HEK293 (cell line): Measurements from ENCODE around the gene TBC1D19.
A peak's percentile ranks its signal among the peaks of the same experiment; 100 is the strongest.

Experiments used
- CTCF ChIA-PET: fragments of 350-600 bp; formaldehyde crosslinking; extraction: SDS; loops from one replicate; lab custom pipeline; 2021; ENCODE audit warnings: antibody characterized with exemption; lab: Yijun Ruan, JAX
- POLR2A ChIA-PET: fragments of 300-600 bp; formaldehyde crosslinking; extraction: SDS; loops from one replicate; lab custom pipeline; 2020; ENCODE audit warnings: antibody characterized with exemption, inconsistent platforms; lab: Yijun Ruan, JAX
- H3K27ac ChIP-seq: fragments of 200-500 bp; sonication (Bioruptor generic); 2 replicates; pipeline ENCODE4 v1.5.1; 2014; ENCODE audit warnings: low read depth, low read length, control low read depth, inconsistent platforms; ENCODE audit errors: extremely low read depth
- H3K36me3 ChIP-seq, 2 experiments: fragments of 200-500 bp in 1 of 2; sonication (Bioruptor generic) in 1 of 2; 1 replicate in 1 of 2; 2 replicates in 1 of 2; pipeline ENCODE4 v1.5.1; 2014 to 2017; ENCODE audit warnings: inconsistent platforms in 2 of 2, low read length in 2 of 2; ENCODE audit not compliant: control insufficient read depth in 2 of 2, insufficient read depth in 1 of 2
- H3K4me1 ChIP-seq: fragments of 200-500 bp; sonication (Bioruptor generic); 2 replicates; pipeline ENCODE4 v1.5.1; 2014; ENCODE audit warnings: mild to moderate bottlenecking, low read length, inconsistent platforms; ENCODE audit not compliant: control insufficient read depth, insufficient read depth
- H3K4me3 ChIP-seq: 2 replicates; pipeline ENCODE4 v1.5.1; 2011; ENCODE audit warnings: low read depth, mild to moderate bottlenecking, control low read depth, low read length, moderate library complexity
- H3K9me3 ChIP-seq: fragments of 200-500 bp; sonication (Bioruptor generic); 2 replicates; pipeline ENCODE4 v1.5.1; 2014; ENCODE audit warnings: low read depth, low read length, inconsistent platforms; ENCODE audit not compliant: control insufficient read depth, insufficient read depth
- BCL11B ChIP-seq: fragments of 450-650 bp; formaldehyde crosslinking; IDR thresholded peaks from 2 replicates; pipeline ENCODE4 v1.5.1; 2016; ENCODE audit warnings: low read depth, missing biosample characterization, missing genetic modification characterization
- GLI4 ChIP-seq: fragments of 450-650 bp; formaldehyde crosslinking; IDR thresholded peaks from 2 replicates; pipeline ENCODE4 v1.5.1; 2016; ENCODE audit warnings: missing biosample characterization, missing genetic modification characterization
- GLIS2 ChIP-seq: fragments of 450-650 bp; formaldehyde crosslinking; IDR thresholded peaks from 2 replicates; pipeline ENCODE4 v1.5.1; 2016; ENCODE audit warnings: missing biosample characterization, missing genetic modification characterization
- KLF16 ChIP-seq: fragments of 450-650 bp; formaldehyde crosslinking; IDR thresholded peaks from 2 replicates; pipeline ENCODE4 v1.5.1; 2017; ENCODE audit warnings: missing biosample characterization, missing genetic modification characterization
- OVOL3 ChIP-seq: fragments of 450-650 bp; formaldehyde crosslinking; IDR thresholded peaks from 2 replicates; pipeline ENCODE4 v1.5.1; 2016; ENCODE audit warnings: missing biosample characterization, missing genetic modification characterization
- REPIN1 ChIP-seq: fragments of 450-650 bp; formaldehyde crosslinking; IDR thresholded peaks from 2 replicates; pipeline ENCODE4 v1.5.1; 2017; ENCODE audit warnings: missing biosample characterization, missing genetic modification characterization, low read depth
- SETDB1 ChIP-seq: IDR thresholded peaks from one replicate; pipeline ENCODE4 v1.6.1; 2017; ENCODE audit warnings: mild to moderate bottlenecking, low read length, moderate library complexity, mixed read lengths; ENCODE audit not compliant: insufficient read length
- TRIM28 ChIP-seq: IDR thresholded peaks from 2 replicates; pipeline ENCODE4 v1.6.1; 2011; ENCODE audit warnings: low read length, control low read depth, borderline replicate concordance
- ZBTB48 ChIP-seq: fragments of 450-650 bp; formaldehyde crosslinking; IDR thresholded peaks from 2 replicates; pipeline ENCODE4 v1.5.1; 2016; ENCODE audit warnings: missing biosample characterization, missing genetic modification characterization
- ZEB2 ChIP-seq: fragments of 450-650 bp; formaldehyde crosslinking; IDR thresholded peaks from 2 replicates; pipeline ENCODE4 v1.5.1; 2016; ENCODE audit warnings: missing biosample characterization, missing genetic modification characterization
- ZNF223 ChIP-seq: fragments of 450-650 bp; formaldehyde crosslinking; IDR thresholded peaks from 2 replicates; pipeline ENCODE4 v1.5.1; 2016; ENCODE audit warnings: missing biosample characterization, missing genetic modification characterization
- ZNF335 ChIP-seq: fragments of 450-650 bp; formaldehyde crosslinking; conservative IDR thresholded peaks from 2 replicates; pipeline ENCODE4 v1.5.1; 2016; ENCODE audit warnings: missing biosample characterization, missing genetic modification characterization
- ZNF366 ChIP-seq: fragments of 450-650 bp; formaldehyde crosslinking; conservative IDR thresholded peaks from 2 replicates; pipeline ENCODE4 v1.5.1; 2016; ENCODE audit warnings: missing biosample characterization, missing genetic modification characterization
- ZNF423 ChIP-seq: fragments of 450-650 bp; formaldehyde crosslinking; IDR thresholded peaks from 2 replicates; pipeline ENCODE4 v1.5.1; 2016; ENCODE audit warnings: missing biosample characterization, missing genetic modification characterization
- ZNF426 ChIP-seq: fragments of 450-650 bp; formaldehyde crosslinking; IDR thresholded peaks from 2 replicates; pipeline ENCODE4 v1.5.1; 2017; ENCODE audit warnings: missing biosample characterization, missing genetic modification characterization, mild to moderate bottlenecking, inconsistent platforms, moderate library complexity
- ZNF560 ChIP-seq: fragments of 450-650 bp; formaldehyde crosslinking; IDR thresholded peaks from 2 replicates; pipeline ENCODE4 v1.5.1; 2017; ENCODE audit warnings: missing biosample characterization, missing genetic modification characterization, borderline replicate concordance
- ZNF624 ChIP-seq: fragments of 450-650 bp; formaldehyde crosslinking; IDR thresholded peaks from 2 replicates; pipeline ENCODE4 v1.5.1; 2017; ENCODE audit warnings: missing biosample characterization, missing genetic modification characterization
- ZNF660 ChIP-seq: fragments of 450-650 bp; IDR thresholded peaks from 2 replicates; pipeline ENCODE4 v1.5.1; 2018; ENCODE audit warnings: missing biosample characterization, mild to moderate bottlenecking, missing genetic modification characterization
- ZNF677 ChIP-seq: fragments of 450-650 bp; IDR thresholded peaks from 2 replicates; pipeline ENCODE4 v1.5.0; 2018; ENCODE audit warnings: missing biosample characterization, mild to moderate bottlenecking, missing genetic modification characterization, moderate library complexity
- ZSCAN30 ChIP-seq: fragments of 450-650 bp; IDR thresholded peaks from 2 replicates; pipeline ENCODE4 v1.5.1; 2018; ENCODE audit warnings: missing biosample characterization, mild to moderate bottlenecking, missing genetic modification characterization, moderate library complexity
- TF ChIP-seq, protein P1 (sequence below): fragments of 450-650 bp; formaldehyde crosslinking; IDR thresholded peaks from 2 replicates; pipeline ENCODE4 v1.5.1; 2017; ENCODE audit warnings: missing biosample characterization, missing genetic modification characterization
- TF ChIP-seq, protein P2 (sequence below): fragments of 450-650 bp; formaldehyde crosslinking; IDR thresholded peaks from 2 replicates; pipeline ENCODE4 v1.5.1; 2016; ENCODE audit warnings: missing biosample characterization, missing genetic modification characterization
- TF ChIP-seq, protein P3 (sequence below): fragments of 450-650 bp; formaldehyde crosslinking; IDR thresholded peaks from 2 replicates; pipeline ENCODE4 v1.5.1; 2017; ENCODE audit warnings: missing biosample characterization, mild to moderate bottlenecking, missing genetic modification characterization, moderate library complexity
- TF ChIP-seq, protein P4 (sequence below): fragments of 450-650 bp; formaldehyde crosslinking; conservative IDR thresholded peaks from 2 replicates; pipeline ENCODE4 v1.5.1; 2016; ENCODE audit warnings: low read depth, missing biosample characterization, missing genetic modification characterization

The TBC1D19 gene, protein sequence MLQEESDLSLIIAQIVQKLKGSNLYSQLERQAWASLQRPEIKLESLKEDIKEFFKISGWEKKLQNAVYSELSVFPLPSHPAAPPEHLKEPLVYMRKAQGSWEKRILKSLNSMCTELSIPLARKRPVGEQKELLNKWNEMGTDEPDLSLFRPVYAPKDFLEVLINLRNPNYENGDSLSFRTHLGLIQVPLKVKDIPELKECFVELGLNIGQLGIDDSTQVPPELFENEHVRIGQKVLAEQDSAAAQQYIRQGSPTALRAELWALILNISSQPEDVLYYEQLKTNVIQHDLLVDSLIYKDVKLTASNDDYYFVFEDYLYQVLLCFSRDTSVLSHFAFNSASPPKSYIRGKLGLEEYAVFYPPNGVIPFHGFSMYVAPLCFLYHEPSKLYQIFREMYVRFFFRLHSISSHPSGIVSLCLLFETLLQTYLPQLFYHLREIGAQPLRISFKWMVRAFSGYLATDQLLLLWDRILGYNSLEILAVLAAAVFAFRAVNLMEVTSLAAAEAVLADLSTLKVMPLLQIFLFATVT

DNA sequence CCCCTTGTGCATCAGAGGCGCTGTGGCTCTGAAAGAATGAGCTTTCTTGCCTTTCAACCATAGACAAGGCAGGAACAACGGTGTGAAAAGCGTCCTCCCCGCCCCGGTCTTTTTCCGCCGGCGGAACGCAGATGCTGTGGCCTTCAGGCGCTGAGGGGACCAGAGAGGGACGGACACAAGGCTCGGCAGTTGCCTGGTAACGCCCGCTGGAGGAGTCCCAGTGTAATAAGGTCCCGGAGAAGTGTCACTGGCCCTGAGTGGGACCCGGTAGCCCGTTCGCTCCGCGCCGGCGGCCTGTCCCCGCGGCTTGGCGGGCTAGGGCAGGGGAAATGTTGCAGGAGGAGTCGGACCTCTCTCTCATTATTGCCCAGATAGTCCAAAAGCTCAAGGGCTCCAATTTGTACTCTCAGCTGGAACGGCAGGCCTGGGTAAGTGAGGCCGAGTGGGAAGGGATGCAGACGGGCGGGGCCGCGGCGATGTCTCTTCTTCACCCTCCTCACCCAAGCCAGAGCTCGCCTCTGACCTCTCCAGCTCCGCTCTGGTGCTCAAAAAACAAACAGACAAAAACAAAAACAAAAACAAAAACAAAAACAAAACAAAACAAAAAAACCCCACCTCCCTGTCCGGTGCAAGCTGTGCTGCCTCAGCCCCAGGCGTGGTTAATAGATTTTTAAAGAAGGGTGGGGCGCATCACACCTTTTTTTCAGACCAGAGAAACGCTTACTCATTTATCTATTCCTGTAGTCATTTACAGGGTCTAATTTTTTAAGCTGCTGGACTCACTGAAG is at the start of gene TBC1D19:
Gene TBC1D19 (plus strand): TSS at position 220 of the 788 bp plus-strand sequence. CDS start 110 bp downstream, at position 330.
- ChIA-PET POLR2A (interaction anchor here (1.0 to 2.2 kb wide), 3 partner anchors 11 to 15 kb away, joined by 3 to 17 read pairs (median 3); no protein-coding TSS in a partner anchor), CTCF (no interaction called here)
- no peaks in the 10 kb centered on the region for H3K4me1 ChIP-seq
- no peaks in the 10 kb centered on the region for H3K36me3 ChIP-seq
- peak within 1 kb of the TSS; percentile 13; the same call in 1 of the 2 replicates for H3K27ac ChIP-seq
- H3K9me3 ChIP-seq = no peaks in the 10 kb centered on the region
- H3K4me3 ChIP-seq = peak within 1 kb of the TSS; percentile 84
- TF ChIP-seq BCL11B (tag by site-specific recombination) (no peak), ZBTB48 (tag by site-specific recombination) (peak; percentile 55), ZSCAN30 (peak; percentile 97), ZNF677 (tag by site-specific recombination) (no peak), KLF16 (tag by site-specific recombination) (peak; percentile 81), GLIS2 (tag by site-specific recombination) (no peak), TRIM28 (peak; percentile 89), ZNF560 (tag by site-specific recombination) (no peak), ZEB2 (peak; percentile 89), SETDB1 (no peak), ZNF423 (no peak), REPIN1 (peak; percentile 53; the same call in 1 of the 2 replicates), ZNF426 (no peak), ZNF660 (peak; percentile 97), OVOL3 (tag by site-specific recombination) (peak; percentile 62; the same call in 1 of the 2 replicates), ZNF624 (tag by site-specific recombination) (no peak), ZNF366 (tag by site-specific recombination) (no peak; the same call in 1 of the 2 replicates), ZNF223 (tag by site-specific recombination) (no peak), GLI4 (tag by site-specific recombination) (peak; percentile 52; the same call in 1 of the 2 replicates), ZNF335 (peak; percentile 84)
- TF ChIP-seq, protein P1, sequence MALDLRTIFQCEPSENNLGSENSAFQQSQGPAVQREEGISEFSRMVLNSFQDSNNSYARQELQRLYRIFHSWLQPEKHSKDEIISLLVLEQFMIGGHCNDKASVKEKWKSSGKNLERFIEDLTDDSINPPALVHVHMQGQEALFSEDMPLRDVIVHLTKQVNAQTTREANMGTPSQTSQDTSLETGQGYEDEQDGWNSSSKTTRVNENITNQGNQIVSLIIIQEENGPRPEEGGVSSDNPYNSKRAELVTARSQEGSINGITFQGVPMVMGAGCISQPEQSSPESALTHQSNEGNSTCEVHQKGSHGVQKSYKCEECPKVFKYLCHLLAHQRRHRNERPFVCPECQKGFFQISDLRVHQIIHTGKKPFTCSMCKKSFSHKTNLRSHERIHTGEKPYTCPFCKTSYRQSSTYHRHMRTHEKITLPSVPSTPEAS (tag by site-specific recombination) = peak; percentile 58
- TF ChIP-seq, protein P2, sequence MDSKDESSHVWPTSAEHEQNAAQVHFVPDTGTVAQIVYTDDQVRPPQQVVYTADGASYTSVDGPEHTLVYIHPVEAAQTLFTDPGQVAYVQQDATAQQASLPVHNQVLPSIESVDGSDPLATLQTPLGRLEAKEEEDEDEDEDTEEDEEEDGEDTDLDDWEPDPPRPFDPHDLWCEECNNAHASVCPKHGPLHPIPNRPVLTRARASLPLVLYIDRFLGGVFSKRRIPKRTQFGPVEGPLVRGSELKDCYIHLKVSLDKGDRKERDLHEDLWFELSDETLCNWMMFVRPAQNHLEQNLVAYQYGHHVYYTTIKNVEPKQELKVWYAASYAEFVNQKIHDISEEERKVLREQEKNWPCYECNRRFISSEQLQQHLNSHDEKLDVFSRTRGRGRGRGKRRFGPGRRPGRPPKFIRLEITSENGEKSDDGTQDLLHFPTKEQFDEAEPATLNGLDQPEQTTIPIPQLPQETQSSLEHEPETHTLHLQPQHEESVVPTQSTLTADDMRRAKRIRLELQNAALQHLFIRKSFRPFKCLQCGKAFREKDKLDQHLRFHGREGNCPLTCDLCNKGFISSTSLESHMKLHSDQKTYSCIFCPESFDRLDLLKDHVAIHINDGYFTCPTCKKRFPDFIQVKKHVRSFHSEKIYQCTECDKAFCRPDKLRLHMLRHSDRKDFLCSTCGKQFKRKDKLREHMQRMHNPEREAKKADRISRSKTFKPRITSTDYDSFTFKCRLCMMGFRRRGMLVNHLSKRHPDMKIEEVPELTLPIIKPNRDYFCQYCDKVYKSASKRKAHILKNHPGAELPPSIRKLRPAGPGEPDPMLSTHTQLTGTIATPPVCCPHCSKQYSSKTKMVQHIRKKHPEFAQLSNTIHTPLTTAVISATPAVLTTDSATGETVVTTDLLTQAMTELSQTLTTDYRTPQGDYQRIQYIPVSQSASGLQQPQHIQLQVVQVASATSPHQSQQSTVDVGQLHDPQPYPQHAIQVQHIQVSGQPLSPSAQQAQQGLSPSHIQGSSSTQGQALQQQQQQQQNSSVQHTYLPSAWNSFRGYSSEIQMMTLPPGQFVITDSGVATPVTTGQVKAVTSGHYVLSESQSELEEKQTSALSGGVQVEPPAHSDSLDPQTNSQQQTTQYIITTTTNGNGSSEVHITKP (tag by site-specific recombination) = peak; percentile 43; the same call in 1 of the 2 replicates
- TF ChIP-seq, protein P3, sequence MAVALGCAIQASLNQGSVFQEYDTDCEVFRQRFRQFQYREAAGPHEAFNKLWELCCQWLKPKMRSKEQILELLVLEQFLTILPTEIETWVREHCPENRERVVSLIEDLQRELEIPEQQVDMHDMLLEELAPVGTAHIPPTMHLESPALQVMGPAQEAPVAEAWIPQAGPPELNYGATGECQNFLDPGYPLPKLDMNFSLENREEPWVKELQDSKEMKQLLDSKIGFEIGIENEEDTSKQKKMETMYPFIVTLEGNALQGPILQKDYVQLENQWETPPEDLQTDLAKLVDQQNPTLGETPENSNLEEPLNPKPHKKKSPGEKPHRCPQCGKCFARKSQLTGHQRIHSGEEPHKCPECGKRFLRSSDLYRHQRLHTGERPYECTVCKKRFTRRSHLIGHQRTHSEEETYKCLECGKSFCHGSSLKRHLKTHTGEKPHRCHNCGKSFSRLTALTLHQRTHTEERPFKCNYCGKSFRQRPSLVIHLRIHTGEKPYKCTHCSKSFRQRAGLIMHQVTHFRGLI (tag by site-specific recombination) = peak; percentile 40; the same call in 1 of the 2 replicates
- TF ChIP-seq, protein P4, sequence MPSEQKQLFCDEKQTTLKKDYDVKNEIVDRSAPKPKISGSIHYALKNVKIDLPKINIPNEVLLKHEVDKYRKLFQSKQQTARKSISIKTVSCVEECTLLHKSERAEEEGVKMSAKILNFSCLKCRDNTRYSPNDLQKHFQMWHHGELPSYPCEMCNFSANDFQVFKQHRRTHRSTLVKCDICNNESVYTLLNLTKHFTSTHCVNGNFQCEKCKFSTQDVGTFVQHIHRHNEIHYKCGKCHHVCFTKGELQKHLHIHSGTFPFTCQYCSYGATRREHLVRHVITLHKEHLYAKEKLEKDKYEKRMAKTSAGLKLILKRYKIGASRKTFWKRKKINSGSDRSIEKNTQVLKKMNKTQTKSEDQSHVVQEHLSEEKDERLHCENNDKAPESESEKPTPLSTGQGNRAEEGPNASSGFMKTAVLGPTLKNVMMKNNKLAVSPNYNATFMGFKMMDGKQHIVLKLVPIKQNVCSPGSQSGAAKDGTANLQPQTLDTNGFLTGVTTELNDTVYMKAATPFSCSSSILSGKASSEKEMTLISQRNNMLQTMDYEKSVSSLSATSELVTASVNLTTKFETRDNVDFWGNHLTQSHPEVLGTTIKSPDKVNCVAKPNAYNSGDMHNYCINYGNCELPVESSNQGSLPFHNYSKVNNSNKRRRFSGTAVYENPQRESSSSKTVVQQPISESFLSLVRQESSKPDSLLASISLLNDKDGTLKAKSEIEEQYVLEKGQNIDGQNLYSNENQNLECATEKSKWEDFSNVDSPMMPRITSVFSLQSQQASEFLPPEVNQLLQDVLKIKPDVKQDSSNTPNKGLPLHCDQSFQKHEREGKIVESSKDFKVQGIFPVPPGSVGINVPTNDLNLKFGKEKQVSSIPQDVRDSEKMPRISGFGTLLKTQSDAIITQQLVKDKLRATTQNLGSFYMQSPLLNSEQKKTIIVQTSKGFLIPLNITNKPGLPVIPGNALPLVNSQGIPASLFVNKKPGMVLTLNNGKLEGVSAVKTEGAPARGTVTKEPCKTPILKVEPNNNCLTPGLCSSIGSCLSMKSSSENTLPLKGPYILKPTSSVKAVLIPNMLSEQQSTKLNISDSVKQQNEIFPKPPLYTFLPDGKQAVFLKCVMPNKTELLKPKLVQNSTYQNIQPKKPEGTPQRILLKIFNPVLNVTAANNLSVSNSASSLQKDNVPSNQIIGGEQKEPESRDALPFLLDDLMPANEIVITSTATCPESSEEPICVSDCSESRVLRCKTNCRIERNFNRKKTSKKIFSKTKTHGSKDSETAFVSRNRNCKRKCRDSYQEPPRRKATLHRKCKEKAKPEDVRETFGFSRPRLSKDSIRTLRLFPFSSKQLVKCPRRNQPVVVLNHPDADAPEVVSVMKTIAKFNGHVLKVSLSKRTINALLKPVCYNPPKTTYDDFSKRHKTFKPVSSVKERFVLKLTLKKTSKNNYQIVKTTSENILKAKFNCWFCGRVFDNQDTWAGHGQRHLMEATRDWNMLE = peak; percentile 89
